Testis (tissue), 2 donors: ENCODE results near the gene CCDC71L.

Experiments used
- POLR2A ChIP-seq: fragments of 450-650 bp; IDR thresholded peaks from one replicate; pipeline ENCODE4 v1.6.1; 2017; ENCODE audit warnings: antibody characterized with exemption, mild to moderate bottlenecking, moderate library complexity
- TF ChIP-seq, protein P1 (sequence below), 3 experiments: fragments of 450-650 bp in 2 of 3; fragments of 200-600 bp in 1 of 3; sonication (generic) in 1 of 3; IDR thresholded peaks; one replicate each; pipeline ENCODE4 v1.5.1; 2016 to 2019; ENCODE audit warnings: antibody characterized with exemption in 3 of 3, mild to moderate bottlenecking in 2 of 3, moderate library complexity in 1 of 3

DNA sequence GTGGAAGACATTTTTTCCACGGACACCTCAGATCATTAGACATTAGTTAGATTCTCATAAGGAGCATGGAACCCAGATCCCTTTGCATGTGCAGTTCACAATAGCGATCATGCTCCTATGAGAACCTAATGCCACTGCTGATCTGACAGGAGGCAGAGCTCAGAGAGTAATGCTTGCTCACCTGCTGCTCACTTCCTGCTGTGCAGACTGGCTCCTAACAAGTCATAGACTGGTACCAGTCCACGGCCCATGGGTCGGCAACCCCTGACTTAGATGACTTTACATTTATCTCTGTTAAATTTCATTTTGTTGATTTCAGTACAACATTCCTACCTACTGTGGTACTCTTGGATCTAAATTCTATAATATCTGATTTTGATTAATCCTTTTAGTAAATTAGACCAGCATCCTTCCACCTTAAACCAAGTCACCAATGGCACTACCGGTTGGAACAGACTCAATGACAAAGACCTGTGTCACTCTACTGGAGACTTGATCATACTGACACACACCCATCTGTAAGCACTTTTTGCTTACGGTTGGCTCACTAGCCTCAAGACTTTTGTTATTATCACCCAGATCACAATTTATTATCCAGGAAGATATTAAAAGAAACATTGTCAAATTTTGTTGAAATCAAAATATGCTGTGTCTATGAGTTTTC lies 8.0 kb upstream of the CCDC71L start:
- TF ChIP-seq POLR2A, result no peak
- TF ChIP-seq, protein P1, sequence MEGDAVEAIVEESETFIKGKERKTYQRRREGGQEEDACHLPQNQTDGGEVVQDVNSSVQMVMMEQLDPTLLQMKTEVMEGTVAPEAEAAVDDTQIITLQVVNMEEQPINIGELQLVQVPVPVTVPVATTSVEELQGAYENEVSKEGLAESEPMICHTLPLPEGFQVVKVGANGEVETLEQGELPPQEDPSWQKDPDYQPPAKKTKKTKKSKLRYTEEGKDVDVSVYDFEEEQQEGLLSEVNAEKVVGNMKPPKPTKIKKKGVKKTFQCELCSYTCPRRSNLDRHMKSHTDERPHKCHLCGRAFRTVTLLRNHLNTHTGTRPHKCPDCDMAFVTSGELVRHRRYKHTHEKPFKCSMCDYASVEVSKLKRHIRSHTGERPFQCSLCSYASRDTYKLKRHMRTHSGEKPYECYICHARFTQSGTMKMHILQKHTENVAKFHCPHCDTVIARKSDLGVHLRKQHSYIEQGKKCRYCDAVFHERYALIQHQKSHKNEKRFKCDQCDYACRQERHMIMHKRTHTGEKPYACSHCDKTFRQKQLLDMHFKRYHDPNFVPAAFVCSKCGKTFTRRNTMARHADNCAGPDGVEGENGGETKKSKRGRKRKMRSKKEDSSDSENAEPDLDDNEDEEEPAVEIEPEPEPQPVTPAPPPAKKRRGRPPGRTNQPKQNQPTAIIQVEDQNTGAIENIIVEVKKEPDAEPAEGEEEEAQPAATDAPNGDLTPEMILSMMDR (IDR thresholded peaks at IDR 0.05), result no peak
